Posterior vena cava (tissue), 2 donors: ENCODE results near the gene LRRC32. TPM values are rescaled to one million over a fixed set of nuclear protein-coding genes. Genes with fewer than 3 reads are reported as not detected.
A peak's percentile ranks its signal among the peaks of the same experiment; 100 is the strongest.
"Not testable (repeated sequence)": the region's sequence is repeated elsewhere in the genome, so short reads cannot be mapped to it uniquely, and the experiment has no call there.

Experiments used
- DNase-seq: peaks from one replicate; pipeline ENCODE4 v3.0.0-alpha.2; 2020; ENCODE audit warnings: low spot score
- intact Hi-C, 2 donors: fragments of 100-400 bp; cut with DNase I; formaldehyde crosslinking; loops; one replicate each; pipeline versions ENCODE4 v1.14.1 to v1.14.2; 2022 to 2023
- total RNA-seq, 2 donors: library from RNA; stranded (reverse); fragmentation: NEBNext Ultra II Directional; extraction: Animal tissue kit (Norgen Biotek cat#: 25700); gene quantifications; one replicate each; pipeline ENCODE4 v1.2.1, GENCODE V29; 2021
- donor health status: DM: yes; HTN: yes; CAD: no.
- donor health status: DM: yes; HTN: yes; CAD: no.

LRRC32 gene
- total RNA-seq, 2 donors from 2014 or later = 108 to 142 TPM

GRCh38 chr11:76625472-76626186, 44.9 kb downstream of the LRRC32 start:
- intact Hi-C loops = no loop called here
- peak; percentile 20 for DNase-seq

GRCh38 chr11:76624500-76625379, 45.8 kb downstream of the LRRC32 start:
- intact Hi-C loops = no loop called here
- DNase-seq = peak; percentile 75

- intact Hi-C loops = no loop called here
- DNase-seq = peak; percentile 55
These were observed 46.6 kb downstream of the LRRC32 start for GRCh38 chr11:76623884-76624419.

GRCh38 chr11:76623171-76623883, 47.2 kb downstream of the LRRC32 start:
- intact Hi-C loops = no loop called here
- DNase-seq = peak; percentile 76

GRCh38 chr11:76622493-76623094, 48.0 kb downstream of the LRRC32 start:
- intact Hi-C loops = no loop called here
- peak; percentile 51 for DNase-seq

- intact Hi-C loops = no loop called here
- peak; percentile 81 for DNase-seq
These were observed 48.7 kb downstream of the LRRC32 start for GRCh38 chr11:76621868-76622267.

- intact Hi-C loops = no loop called here
- peak; percentile 68 for DNase-seq
These were observed 49.1 kb downstream of the LRRC32 start for GRCh38 chr11:76621466-76621865.

- peak; percentile 9 for DNase-seq
- intact Hi-C loops = no loop called here
These were observed 50.1 kb downstream of the LRRC32 start for GRCh38 chr11:76620489-76620888.

GRCh38 chr11:76619801-76620200, 50.7 kb downstream of the LRRC32 start:
- intact Hi-C loops = loop anchor here in 1 of 2 donors (5.0 kb wide), 1 partner anchor 48 kb away; no protein-coding TSS in a partner anchor

GRCh38 chr11:76617553-76618265, 52.8 kb downstream of the LRRC32 start:
- intact Hi-C loops = loop anchor here in 1 of 2 donors (5.0 kb wide), 1 partner anchor 50 kb away; no protein-coding TSS in a partner anchor
- peak; percentile 82 for DNase-seq

More at GRCh38 chr11:76619801-76620200, 50.7 kb downstream of the LRRC32 start:
- not testable (repeated sequence) for DNase-seq

- DNase-seq = peak; percentile 46
- intact Hi-C loops = loop anchor here in 1 of 2 donors (5.0 kb wide), 1 partner anchor 50 kb away; no protein-coding TSS in a partner anchor
These were observed 53.6 kb downstream of the LRRC32 start for GRCh38 chr11:76616676-76617552.

GRCh38 chr11:76615950-76616349, 54.6 kb downstream of the LRRC32 start:
- DNase-seq = peak; percentile 92
- intact Hi-C loops = loop anchor here in 1 of 2 donors (5.0 kb wide), 1 partner anchor 51 kb away; no protein-coding TSS in a partner anchor

- intact Hi-C loops = loop anchor here in 1 of 2 donors (5.0 kb wide), 1 partner anchor 53 kb away; no protein-coding TSS in a partner anchor
- peak; percentile 94 for DNase-seq
These were observed 55.9 kb downstream of the LRRC32 start for GRCh38 chr11:76614471-76615179.

GRCh38 chr11:76613901-76614300, 56.6 kb downstream of the LRRC32 start:
- intact Hi-C loops = no loop called here
- DNase-seq = peak; percentile 65

- no peak for DNase-seq
- intact Hi-C loops = no loop called here
These were observed 58.3 kb downstream of the LRRC32 start for GRCh38 chr11:76612226-76612625.

GRCh38 chr11:76610871-76611475, 59.6 kb downstream of the LRRC32 start:
- peak; percentile 78 for DNase-seq
- intact Hi-C loops = no loop called here
